Keratinocyte (primary cell): Measurements from ENCODE around the gene RGS3. TPM values are rescaled to one million over a fixed set of nuclear protein-coding genes. Genes with fewer than 3 reads are reported as not detected.

Experiments
- DNase-seq: peaks from one replicate; pipeline ENCODE4 v3.0.0-alpha.2; 2011; ENCODE audit warnings: low read depth, missing footprints, low spot score
- FAIRE-seq: peaks from 2 replicates; lab custom pipeline; 2011; peaks lifted over from hg19 to GRCh38; lab: Jason Lieb, UNC
- H2AFZ ChIP-seq: 2 replicates; pipeline ENCODE4 v1.6.0; 2012; ENCODE audit warnings: low read length, control low read depth, inconsistent platforms; ENCODE audit not compliant: control insufficient read depth
- H3K27ac ChIP-seq: 2 replicates; pipeline ENCODE4 v1.5.1; 2011; ENCODE audit warnings: low read length; ENCODE audit not compliant: control insufficient read depth, insufficient read depth
- H3K27me3 ChIP-seq: 3 replicates; pipeline ENCODE4 v1.6.0; 2011; ENCODE audit warnings: low read length; ENCODE audit not compliant: control insufficient read depth, insufficient read depth; ENCODE audit errors: extremely low read depth
- H3K36me3 ChIP-seq, 2 experiments: 2 replicates in 1 of 2; 3 replicates in 1 of 2; pipeline ENCODE4 v1.5.1; 2011; ENCODE audit warnings: low read length in 2 of 2, mild to moderate bottlenecking in 1 of 2; ENCODE audit not compliant: control insufficient read depth in 2 of 2, insufficient read depth in 2 of 2; ENCODE audit errors: extremely low read depth in 1 of 2
- H3K4me1 ChIP-seq: 3 replicates; pipeline ENCODE4 v1.5.1; 2011; ENCODE audit warnings: low read length; ENCODE audit not compliant: control insufficient read depth, insufficient read depth; ENCODE audit errors: extremely low read depth
- H3K4me2 ChIP-seq: 3 replicates; pipeline ENCODE4 v1.6.0; 2011; ENCODE audit warnings: low read depth, low read length; ENCODE audit not compliant: control insufficient read depth, insufficient read depth; ENCODE audit errors: extremely low read depth
- H3K4me3 ChIP-seq, 3 experiments: fragments of 200-600 bp in 1 of 3; sonication (generic) in 1 of 3; 2 replicates in 2 of 3; 3 replicates in 1 of 3; pipeline ENCODE4 v1.5.1; 2011 to 2016; ENCODE audit warnings: low read length in 3 of 3, mild to moderate bottlenecking in 3 of 3, control low read depth in 2 of 3, inconsistent platforms in 1 of 3, low read depth in 1 of 3, mixed read lengths in 1 of 3, mixed run types in 1 of 3, moderate library complexity in 1 of 3; ENCODE audit not compliant: control insufficient read depth in 2 of 3, insufficient read depth in 2 of 3; ENCODE audit errors: extremely low read depth in 1 of 3
- H3K79me2 ChIP-seq: 2 replicates; pipeline ENCODE4 v1.6.0; 2012; ENCODE audit warnings: low read length; ENCODE audit not compliant: control insufficient read depth, insufficient read depth
- H3K9ac ChIP-seq: 3 replicates; pipeline ENCODE4 v1.6.0; 2011; ENCODE audit warnings: low read length; ENCODE audit not compliant: control insufficient read depth, insufficient read depth; ENCODE audit errors: extremely low read depth
- H3K9me1 ChIP-seq: 3 replicates; pipeline ENCODE4 v1.6.0; 2011; ENCODE audit warnings: low read length; ENCODE audit not compliant: control insufficient read depth, insufficient read depth; ENCODE audit errors: extremely low read depth
- H3K9me3 ChIP-seq: 2 replicates; pipeline ENCODE4 v1.5.1; 2012; ENCODE audit warnings: low read depth, low read length; ENCODE audit not compliant: control insufficient read depth
- H4K20me1 ChIP-seq: 3 replicates; pipeline ENCODE4 v1.6.0; 2011; ENCODE audit warnings: low read length; ENCODE audit not compliant: control insufficient read depth, insufficient read depth; ENCODE audit errors: extremely low read depth
- CTCF ChIP-seq, 3 experiments: IDR thresholded peaks in 1 of 3; conservative IDR thresholded peaks in 1 of 3; optimal IDR thresholded peaks in 1 of 3; 2 replicates in 2 of 3; 3 replicates in 1 of 3; pipeline versions ENCODE3 to v1.5.1; 2011; ENCODE audit warnings: low read length in 3 of 3, mild to moderate bottlenecking in 3 of 3, moderate library complexity in 2 of 3, control low read depth in 1 of 3, inconsistent platforms in 1 of 3; ENCODE audit not compliant: insufficient read depth in 2 of 3; ENCODE audit errors: extremely low read depth in 1 of 3
- EZH2 ChIP-seq: IDR thresholded peaks from one replicate; pipeline ENCODE4 v1.6.1; 2012; ENCODE audit warnings: inconsistent platforms, mild to moderate bottlenecking, low read length, moderate library complexity
- dilution Hi-C: fragments of 300-500 bp; cut with MboI; formaldehyde crosslinking; loops from one replicate; pipeline ENCODE4 v1.7.0; 2020; ENCODE audit warnings: low sequenced_read_pairs; ENCODE audit not compliant: extremely low pct_ligation_motif_present
- polyA plus RNA-seq, 5 experiments: library from polyadenylated mRNA; depleted of rRNA in 3 of 5; stranded (reverse) in 3 of 5; stranded (forward) in 1 of 5; unstranded in 1 of 5; fragments of >200 nt; gene quantifications; 1 replicate in 1 of 5; 2 replicates in 3 of 5; 3 replicates in 1 of 5; pipeline versions ENCODE4 v1.2.1 to v1.2.3, GENCODE V29; 2011 to 2012; ENCODE audit warnings: missing spikeins in 2 of 5, low read depth in 1 of 5, low replicate concordance in 1 of 5

RGS3 gene
- polyA plus RNA-seq, 1 donor (not counting 4 experiments of a cell fraction or from before 2014, with no cell fraction given) = 19.6 TPM

GRCh38 chr9:113479174-113479621, 15.7 kb downstream of the RGS3 start:
- no peak overlapping the region for H3K9ac ChIP-seq
- dilution Hi-C loops = no loop called here
- peaks cover 14% of the 10 kb centered on the region for H3K27me3 ChIP-seq
- no peak overlapping the region for H3K4me2 ChIP-seq
- no peaks in the 10 kb centered on the region for H3K79me2 ChIP-seq
- H3K9me3 ChIP-seq = no peaks in the 10 kb centered on the region
- H3K36me3 ChIP-seq = no peaks in the 10 kb centered on the region
- no peak overlapping the region for H3K27ac ChIP-seq
- H3K4me1 ChIP-seq = no peaks in the 10 kb centered on the region
- DNase-seq (no peak), FAIRE-seq (no peak)
- no peak overlapping the region for H2AFZ ChIP-seq
- TF ChIP-seq CTCF (optimal IDR thresholded peaks at IDR 0.05 in 1 of 3, IDR thresholded peaks at IDR 0.05 in 1 of 3, conservative IDR thresholded peaks at IDR 0.05 in 1 of 3; ENCODE audit: extremely low read depth in 1 of 3, insufficient read depth in 2 of 3, low read length in 3 of 3) (no peak), EZH2 (no peak)
- H4K20me1 ChIP-seq = no peaks in the 10 kb centered on the region
- no peak overlapping the region for H3K4me3 ChIP-seq
- H3K9me1 ChIP-seq = no peaks in the 10 kb centered on the region

GRCh38 chr9:113480612-113481011, 17.1 kb downstream of the RGS3 start:
- no peak overlapping the region for H3K4me3 ChIP-seq
- no peak overlapping the region for H3K4me2 ChIP-seq
- no peaks in the 10 kb centered on the region for H3K9me1 ChIP-seq
- no peaks in the 10 kb centered on the region for H3K36me3 ChIP-seq
- no peaks in the 10 kb centered on the region for H3K9me3 ChIP-seq
- no peak overlapping the region for H2AFZ ChIP-seq
- FAIRE-seq = no peak
- H4K20me1 ChIP-seq = no peaks in the 10 kb centered on the region
- H3K27me3 ChIP-seq = peaks cover 14% of the 10 kb centered on the region
- H3K4me1 ChIP-seq = no peaks in the 10 kb centered on the region
- no peak overlapping the region for H3K27ac ChIP-seq
- no peak overlapping the region for H3K9ac ChIP-seq
- DNase-seq = no peak
- H3K79me2 ChIP-seq = no peaks in the 10 kb centered on the region
- no peak for TF ChIP-seq CTCF (optimal IDR thresholded peaks at IDR 0.05 in 1 of 3, IDR thresholded peaks at IDR 0.05 in 1 of 3, conservative IDR thresholded peaks at IDR 0.05 in 1 of 3; ENCODE audit: extremely low read depth in 1 of 3, insufficient read depth in 2 of 3, low read length in 3 of 3)
- no peak for TF ChIP-seq EZH2
- dilution Hi-C loops = no loop called here
